ENCODE measurements around the gene TNNT1. TPM values are rescaled to one million over a fixed set of nuclear protein-coding genes. Genes with fewer than 3 reads are reported as not detected.
"Not testable (repeated sequence)": the region's sequence is repeated elsewhere in the genome, so short reads cannot be mapped to it uniquely, and the experiment has no call there.

Gene TNNT1
- total and polyA plus RNA-seq, 5 donors, result 8.0 to 34.8 (median 16.4) TPM

DNA sequence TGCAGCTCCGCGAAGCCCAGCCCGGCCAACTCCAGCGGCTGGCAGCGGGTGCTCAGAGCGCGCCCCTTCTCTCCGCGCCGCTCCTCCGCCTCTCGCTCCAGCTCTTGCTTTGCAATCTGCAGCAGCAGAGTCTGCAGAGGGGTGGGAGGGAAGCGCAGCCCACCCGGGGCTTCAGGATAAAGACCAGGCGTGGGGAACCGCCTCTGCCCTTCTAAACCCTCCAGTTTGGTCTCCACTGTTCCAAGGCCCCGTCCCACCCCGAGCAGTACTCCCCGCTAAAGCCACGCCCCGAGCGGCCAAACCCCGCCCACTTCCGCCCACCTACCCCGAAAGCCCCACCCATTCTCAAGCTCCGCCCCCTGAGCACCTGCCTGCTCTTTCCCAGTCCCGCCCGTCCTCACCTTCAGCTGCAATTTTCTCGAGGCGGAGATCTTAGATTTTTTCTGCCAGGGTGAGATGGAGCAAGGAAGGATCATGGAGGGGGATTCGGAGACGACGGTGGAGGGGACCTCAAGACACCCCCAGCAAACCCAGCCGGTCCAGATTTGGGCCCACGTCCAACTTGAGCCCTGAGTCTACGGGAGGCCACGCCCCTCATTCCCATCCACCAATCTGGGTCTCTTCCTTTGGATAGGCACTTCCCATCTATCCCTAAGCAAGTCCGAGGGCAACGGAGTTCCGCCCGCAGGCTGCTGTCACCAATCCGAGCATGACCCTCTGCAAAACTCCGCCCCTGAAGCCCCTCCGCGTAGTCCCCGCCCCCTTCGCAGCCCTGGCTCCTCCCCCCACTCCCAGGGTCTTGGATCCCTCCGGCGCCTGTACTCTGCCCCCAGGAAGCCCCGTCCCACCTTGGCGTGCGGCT, 7.4 kb upstream of the TNNT1 start:
- peak; percentile 36 to 53 for ATAC-seq
- DNase-seq, result peak; percentile 61 to 88 (median 78)
- Histone ChIP-seq H3K4me1 (ENCODE audit: control insufficient read depth, insufficient read depth, low read length) (no peaks in the 10 kb centered on the region), H3K4me3 (ENCODE audit: low read length) (peak overlapping the region; percentile 61), H3K27ac (ENCODE audit: low read length) (peak overlapping the region; percentile 89), H3K9me3 (ENCODE audit: control insufficient read depth, low read length) (no peaks in the 10 kb centered on the region), H3K27me3 (ENCODE audit: control insufficient read depth, insufficient read depth) (no peaks in the 10 kb centered on the region)
- WGBS, result 5% methylated on average over 52 of the region's 52 CpGs
- intact Hi-C loops (cut with DNase I), result no loop called here

DNA sequence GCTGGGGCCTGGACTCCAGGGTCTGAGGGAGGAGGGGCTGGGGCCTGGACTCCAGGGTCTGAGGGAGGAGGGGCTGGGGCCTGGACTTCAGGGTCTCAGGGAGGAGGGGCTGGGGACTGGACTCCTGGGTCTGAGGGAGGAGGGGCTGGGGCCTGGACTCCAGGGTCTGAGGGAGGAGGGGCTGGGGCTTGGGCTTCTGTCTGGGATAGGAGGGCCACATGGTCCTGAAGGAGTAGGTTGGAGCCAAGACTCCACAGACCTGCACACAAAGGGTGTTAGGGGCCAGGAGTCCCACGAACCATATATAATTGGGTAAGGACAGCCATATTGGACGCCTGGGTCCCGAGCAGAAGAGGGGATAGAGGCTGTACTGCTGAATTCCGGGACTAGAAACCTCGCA, 6.8 kb upstream of the TNNT1 start:
- DNase-seq; H3K27me3 ChIP-seq (ENCODE audit: control insufficient read depth, insufficient read depth); intact Hi-C loops (cut with DNase I); H3K4me1 ChIP-seq (ENCODE audit: control insufficient read depth, insufficient read depth, low read length); H3K27ac ChIP-seq (ENCODE audit: low read length); H3K9me3 ChIP-seq (ENCODE audit: control insufficient read depth, low read length); ATAC-seq: not testable (repeated sequence)
- WGBS, result 12% methylated on average over 5 of the region's 5 CpGs
- H3K4me3 ChIP-seq (ENCODE audit: low read length), result peak overlapping the region; percentile 61

DNA sequence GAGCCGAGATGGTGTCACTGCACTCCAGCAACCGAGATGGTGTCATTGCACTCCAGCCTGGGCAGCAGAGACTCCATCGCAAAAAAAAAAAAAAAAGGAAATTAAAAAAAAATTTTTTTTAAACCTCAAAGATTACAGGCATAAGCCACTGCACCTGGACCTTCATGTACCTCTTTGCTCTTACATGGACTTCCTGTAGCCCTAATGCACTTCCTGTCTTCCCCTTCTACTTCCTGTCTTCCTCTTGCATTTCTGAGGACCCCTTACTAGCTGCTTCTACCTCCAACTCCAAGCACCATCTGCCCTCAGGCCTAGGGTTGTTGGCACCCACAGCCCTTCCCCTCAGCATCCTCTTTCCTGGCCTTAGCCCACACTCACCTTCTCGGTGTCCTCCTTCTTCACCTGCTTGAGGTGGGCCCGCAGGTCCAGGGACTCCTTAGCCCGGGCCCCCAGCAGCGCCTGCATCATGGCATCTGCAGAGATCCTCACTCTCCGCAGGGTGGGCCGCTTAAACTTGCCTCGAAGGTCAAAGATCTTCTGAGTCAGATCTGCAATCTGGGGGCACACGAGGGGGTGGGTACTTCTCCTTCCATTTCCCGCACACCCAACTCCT, 4.8 kb upstream of the TNNT1 start:
- Histone ChIP-seq H3K4me1 (ENCODE audit: control insufficient read depth, insufficient read depth, low read length) (no peaks in the 10 kb centered on the region), H3K27ac (ENCODE audit: low read length) (no peak overlapping the region), H3K27me3 (ENCODE audit: control insufficient read depth, insufficient read depth) (no peaks in the 10 kb centered on the region), H3K4me3 (ENCODE audit: low read length) (peak overlapping the region; percentile 6), H3K9me3 (ENCODE audit: control insufficient read depth, low read length) (no peaks in the 10 kb centered on the region)
- ATAC-seq (no peak), DNase-seq (peak in 1 of 3 donors; percentile 21)
- intact Hi-C loops (cut with DNase I), result no loop called here
- WGBS, result 82% methylated on average over 12 of the region's 12 CpGs

DNA sequence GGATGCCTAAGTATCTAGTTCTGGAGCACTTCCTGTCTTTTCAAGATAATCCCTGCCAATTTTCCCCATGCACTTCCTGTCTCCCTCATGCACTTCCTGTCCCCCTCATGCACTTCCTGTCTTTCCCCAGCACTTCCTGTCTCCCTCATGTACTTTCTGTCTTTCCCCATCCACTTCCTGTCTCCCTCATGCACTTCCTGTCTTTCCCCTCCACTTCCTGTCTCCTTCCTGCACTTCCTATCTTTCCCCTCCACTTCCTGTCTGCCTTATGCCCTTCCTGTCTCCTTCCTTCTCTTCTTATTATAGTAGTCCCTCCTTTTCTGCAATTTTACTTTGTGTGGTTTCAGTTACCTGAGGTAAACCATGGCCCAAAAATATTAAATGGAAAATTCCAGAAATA, 3.0 kb upstream of the TNNT1 start:
- DNase-seq (no peak), ATAC-seq (no peak)
- Histone ChIP-seq H3K4me1 (ENCODE audit: control insufficient read depth, insufficient read depth, low read length) (no peaks in the 10 kb centered on the region), H3K4me3 (ENCODE audit: low read length) (no peak overlapping the region), H3K9me3 (ENCODE audit: control insufficient read depth, low read length) (no peaks in the 10 kb centered on the region), H3K27ac (ENCODE audit: low read length) (no peak overlapping the region), H3K27me3 (ENCODE audit: control insufficient read depth, insufficient read depth) (no peaks in the 10 kb centered on the region)
- intact Hi-C loops (cut with DNase I), result no loop called here

DNA sequence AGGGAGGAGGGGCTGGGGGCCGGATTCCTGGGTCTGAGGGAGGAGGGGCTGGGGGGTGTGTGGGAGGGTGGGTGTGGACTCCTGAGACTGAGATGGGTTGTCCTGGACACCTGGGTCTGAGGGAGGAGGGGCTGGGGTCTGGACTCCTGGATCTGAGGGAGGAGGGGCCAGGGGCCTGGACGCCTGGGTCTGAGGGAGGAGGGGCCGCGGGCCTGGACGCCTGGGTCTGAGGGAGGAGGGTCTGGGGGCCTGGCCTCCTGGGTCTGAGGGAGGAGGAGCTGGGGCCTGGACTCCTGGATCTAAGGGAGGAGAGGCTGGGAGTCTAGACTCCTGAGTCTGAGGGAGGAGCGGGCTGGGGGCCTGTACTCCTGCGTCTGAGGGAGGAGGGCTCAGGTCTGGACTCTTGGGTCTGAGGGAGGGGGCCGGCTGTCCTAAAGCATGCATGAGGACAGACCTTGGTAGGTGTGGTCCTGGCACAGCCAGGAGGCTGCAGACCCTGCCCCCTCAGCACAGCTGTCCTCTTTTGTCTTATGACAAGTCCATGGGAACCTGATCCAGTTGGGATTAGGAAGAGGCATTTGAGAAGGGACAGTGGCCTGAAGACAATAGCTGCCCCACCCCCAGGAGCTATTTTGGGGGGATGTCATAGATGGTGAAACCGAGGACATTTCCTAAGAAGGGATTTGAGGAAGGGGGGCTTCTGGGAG, 1.3 kb downstream of the TNNT1 start:
- Histone ChIP-seq H3K27me3 (ENCODE audit: control insufficient read depth, insufficient read depth) (no peaks in the 10 kb centered on the region), H3K4me3 (ENCODE audit: low read length) (no peak overlapping the region), H3K27ac (ENCODE audit: low read length) (no peak overlapping the region), H3K9me3 (ENCODE audit: control insufficient read depth, low read length) (no peaks in the 10 kb centered on the region), H3K4me1 (ENCODE audit: control insufficient read depth, insufficient read depth, low read length) (no peaks in the 10 kb centered on the region)
- peak in 1 of 2 donors; percentile 9 for ATAC-seq
- 27% methylated on average over 8 of the region's 9 CpGs for WGBS
- DNase-seq, result peak in 1 of 3 donors; percentile 37
- intact Hi-C loops (cut with DNase I), result loop anchor here in 2 of 4 donors (10.0 kb wide), 2 partner anchors 267 to 357 kb away; no protein-coding TSS in a partner anchor

DNA sequence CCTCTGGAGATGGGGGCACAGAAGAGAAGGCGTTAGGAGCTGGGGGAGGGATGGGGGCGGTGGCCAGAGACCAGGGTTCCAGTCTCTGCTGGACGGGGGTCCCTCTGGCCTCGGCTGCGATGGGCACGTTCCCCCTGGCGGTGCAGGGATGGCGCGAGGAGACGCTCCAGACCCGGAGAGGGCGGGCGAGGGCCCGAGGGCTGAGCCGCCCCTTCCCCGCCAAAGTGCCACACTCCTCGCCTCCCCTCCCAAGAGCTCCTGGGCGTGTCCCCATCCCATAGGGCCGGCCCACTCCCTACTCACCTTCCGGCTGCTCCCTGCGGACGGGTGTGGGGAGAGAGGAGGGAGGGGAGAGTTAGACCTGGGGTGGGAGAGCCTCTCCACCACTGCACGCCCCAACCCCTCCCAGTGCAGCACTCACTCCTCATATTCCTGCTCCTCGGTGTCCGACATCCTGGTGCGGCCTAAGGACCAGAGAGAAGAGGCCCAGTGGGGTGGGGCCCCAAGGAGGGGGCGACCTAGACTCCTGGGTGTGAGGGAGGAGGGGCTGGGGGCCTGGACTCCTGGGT, 2.2 kb downstream of the TNNT1 start:
- ATAC-seq (peak in 1 of 2 donors; percentile 47), DNase-seq (peak in 1 of 3 donors; percentile 49)
- Histone ChIP-seq H3K27ac (ENCODE audit: low read length) (no peak overlapping the region), H3K4me1 (ENCODE audit: control insufficient read depth, insufficient read depth, low read length) (no peaks in the 10 kb centered on the region), H3K27me3 (ENCODE audit: control insufficient read depth, insufficient read depth) (no peaks in the 10 kb centered on the region), H3K9me3 (ENCODE audit: control insufficient read depth, low read length) (no peaks in the 10 kb centered on the region), H3K4me3 (ENCODE audit: low read length) (no peak overlapping the region)
- intact Hi-C loops (cut with DNase I), result loop anchor here in 2 of 4 donors (10.0 kb wide), 2 partner anchors 268 to 358 kb away; no protein-coding TSS in a partner anchor
- 4% methylated on average over 27 of the region's 27 CpGs for WGBS

DNA sequence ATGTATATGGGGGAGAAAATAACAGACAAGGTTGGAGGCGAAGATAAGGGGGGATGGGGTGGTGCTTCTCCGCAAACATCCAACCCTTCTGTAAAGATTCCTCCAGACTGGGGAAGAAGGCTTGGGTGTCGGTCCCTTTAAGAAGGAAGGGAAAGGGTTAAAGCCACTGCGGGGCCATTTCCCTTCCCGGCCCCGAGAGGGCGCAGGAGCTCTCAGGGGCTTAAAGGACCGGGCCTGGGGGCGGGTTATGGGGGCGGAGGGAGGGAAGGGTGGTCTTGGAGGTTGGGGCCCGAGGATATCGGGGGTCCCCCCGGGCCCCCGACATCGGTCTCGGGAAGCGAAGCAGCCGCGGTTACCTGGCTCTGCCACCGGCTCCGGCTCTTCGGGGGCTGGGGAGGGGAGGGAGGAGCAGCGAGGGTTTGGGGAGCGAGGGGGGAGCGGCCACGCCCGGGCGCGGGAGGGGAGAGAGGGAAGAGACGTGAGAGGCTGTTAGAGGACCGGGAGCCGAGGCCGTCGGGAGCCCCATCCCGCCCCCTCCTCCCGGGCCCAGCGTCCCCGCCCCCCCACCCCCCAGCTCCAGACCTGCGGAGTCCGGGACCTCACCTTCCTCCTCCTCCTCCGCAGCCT, 2.8 kb downstream of the TNNT1 start:
- intact Hi-C loops (cut with DNase I), result loop anchor here in 2 of 4 donors (10.0 kb wide), 2 partner anchors 269 to 359 kb away; no protein-coding TSS in a partner anchor
- 4% methylated on average over 41 of the region's 41 CpGs for WGBS
- no peak overlapping the region for H3K27ac ChIP-seq (ENCODE audit: low read length)
- H3K4me3 ChIP-seq (ENCODE audit: low read length), result no peak overlapping the region
- ATAC-seq, result peak in 1 of 2 donors; percentile 2
- H3K4me1 ChIP-seq (ENCODE audit: control insufficient read depth, insufficient read depth, low read length), result no peaks in the 10 kb centered on the region
- H3K27me3 ChIP-seq (ENCODE audit: control insufficient read depth, insufficient read depth), result no peaks in the 10 kb centered on the region
- no peaks in the 10 kb centered on the region for H3K9me3 ChIP-seq (ENCODE audit: control insufficient read depth, low read length)
- peak in 1 of 3 donors; percentile 35 for DNase-seq

DNA sequence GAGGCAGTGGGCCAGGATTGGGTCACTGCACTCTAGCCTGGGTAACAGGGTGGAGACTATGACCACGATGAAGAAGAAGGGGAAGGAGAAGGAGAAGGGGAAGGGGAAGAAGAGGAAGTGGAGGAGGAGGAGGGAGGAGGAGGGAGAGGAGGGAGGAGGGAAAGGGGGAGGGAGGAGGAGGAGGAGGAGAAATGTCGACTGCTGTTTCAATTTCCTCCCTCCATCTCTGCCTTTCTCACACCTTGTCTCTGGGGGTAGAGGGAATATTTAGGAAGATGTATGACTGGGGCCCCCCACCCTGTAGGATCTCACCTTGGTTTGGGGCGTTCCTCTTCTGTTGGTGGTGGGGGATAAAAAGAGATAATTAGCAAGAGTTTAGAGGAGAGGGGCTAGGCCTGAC, 3.8 kb downstream of the TNNT1 start:
- intact Hi-C loops (cut with DNase I), result loop anchor here in 2 of 4 donors (10.0 kb wide), 2 partner anchors 270 to 360 kb away; no protein-coding TSS in a partner anchor
- Histone ChIP-seq H3K4me3 (ENCODE audit: low read length) (no peak overlapping the region), H3K4me1 (ENCODE audit: control insufficient read depth, insufficient read depth, low read length) (no peaks in the 10 kb centered on the region), H3K27me3 (ENCODE audit: control insufficient read depth, insufficient read depth) (no peaks in the 10 kb centered on the region), H3K27ac (ENCODE audit: low read length) (no peak overlapping the region), H3K9me3 (ENCODE audit: control insufficient read depth, low read length) (no peaks in the 10 kb centered on the region)
- WGBS, result 31% methylated on average over 3 of the region's 3 CpGs
- no peak for DNase-seq
- no peak for ATAC-seq

DNA sequence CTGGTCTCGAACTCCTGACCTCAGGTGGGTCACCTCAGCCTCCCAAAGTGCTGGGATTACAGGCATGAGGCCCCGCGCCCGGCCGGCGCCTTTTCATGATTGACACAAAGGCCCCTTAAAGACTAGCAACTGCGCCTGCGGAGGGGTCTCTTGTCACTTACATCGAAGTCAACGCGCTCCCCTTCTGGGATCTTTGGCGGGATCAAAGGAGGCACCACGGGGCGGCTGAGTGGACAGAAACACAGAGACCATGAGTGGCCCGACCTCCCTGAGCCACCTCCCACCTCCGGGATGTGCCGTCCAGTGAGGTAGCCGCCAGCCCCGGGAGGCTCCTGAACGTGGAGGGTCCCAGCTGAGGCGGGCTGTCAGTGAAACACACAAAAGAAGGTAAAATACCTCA, 7.3 kb downstream of the TNNT1 start:
- peak in 1 of 3 donors; percentile 40 for DNase-seq
- no peak overlapping the region for H3K4me3 ChIP-seq (ENCODE audit: low read length)
- ATAC-seq, result no peak
- no peaks in the 10 kb centered on the region for H3K4me1 ChIP-seq (ENCODE audit: control insufficient read depth, insufficient read depth, low read length)
- H3K27me3 ChIP-seq (ENCODE audit: control insufficient read depth, insufficient read depth), result no peaks in the 10 kb centered on the region
- no peaks in the 10 kb centered on the region for H3K9me3 ChIP-seq (ENCODE audit: control insufficient read depth, low read length)
- no peak overlapping the region for H3K27ac ChIP-seq (ENCODE audit: low read length)
- intact Hi-C loops (cut with DNase I), result loop anchor here (2.0 to 10.0 kb wide), 4 partner anchors 273 to 363 kb away; no protein-coding TSS in a partner anchor
- WGBS, result 19% methylated on average over 21 of the region's 21 CpGs

DNA sequence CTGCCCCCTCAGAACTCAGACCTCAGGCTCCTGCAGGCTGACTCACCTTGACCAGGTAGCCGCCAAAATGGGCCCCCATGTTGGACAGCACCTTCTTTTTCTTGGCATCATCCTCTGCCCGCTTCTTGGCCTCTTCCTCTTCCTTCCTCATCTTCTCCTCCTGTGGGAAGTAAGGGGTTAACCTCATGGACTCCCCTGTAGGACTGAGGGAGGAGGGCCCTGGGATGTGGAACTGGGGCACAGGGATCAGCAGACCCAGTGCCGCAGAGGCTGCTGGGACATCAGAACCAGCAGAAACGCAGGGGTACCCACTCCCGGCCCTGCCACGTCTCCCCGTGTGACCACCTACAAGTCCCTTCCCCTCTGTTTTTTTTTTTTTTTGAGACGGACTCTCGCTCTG, 11.1 kb downstream of the TNNT1 start:
- no peak for ATAC-seq
- Histone ChIP-seq H3K4me3 (ENCODE audit: low read length) (no peak overlapping the region), H3K4me1 (ENCODE audit: control insufficient read depth, insufficient read depth, low read length) (no peaks in the 10 kb centered on the region), H3K9me3 (ENCODE audit: control insufficient read depth, low read length) (no peaks in the 10 kb centered on the region), H3K27ac (ENCODE audit: low read length) (no peak overlapping the region), H3K27me3 (ENCODE audit: control insufficient read depth, insufficient read depth) (no peaks in the 10 kb centered on the region)
- intact Hi-C loops (cut with DNase I), result loop anchor here in 2 of 4 donors (5.0 kb wide), 2 partner anchors 279 to 369 kb away; no protein-coding TSS in a partner anchor
- 53% methylated on average over 9 of the region's 9 CpGs for WGBS
- peak in 1 of 3 donors; percentile 20 for DNase-seq
